Fibroblast of the conjunctiva (primary cell): Measurements from ENCODE around the gene NR6A1.
"Not testable (repeated sequence)": the region's sequence is repeated elsewhere in the genome, so short reads cannot be mapped to it uniquely, and the experiment has no call there.

Source experiments
- DNase-seq: peaks from one replicate; pipeline ENCODE4 v3.0.0-alpha.2; 2010; ENCODE audit warnings: low read depth

NR6A1 gene

DNA sequence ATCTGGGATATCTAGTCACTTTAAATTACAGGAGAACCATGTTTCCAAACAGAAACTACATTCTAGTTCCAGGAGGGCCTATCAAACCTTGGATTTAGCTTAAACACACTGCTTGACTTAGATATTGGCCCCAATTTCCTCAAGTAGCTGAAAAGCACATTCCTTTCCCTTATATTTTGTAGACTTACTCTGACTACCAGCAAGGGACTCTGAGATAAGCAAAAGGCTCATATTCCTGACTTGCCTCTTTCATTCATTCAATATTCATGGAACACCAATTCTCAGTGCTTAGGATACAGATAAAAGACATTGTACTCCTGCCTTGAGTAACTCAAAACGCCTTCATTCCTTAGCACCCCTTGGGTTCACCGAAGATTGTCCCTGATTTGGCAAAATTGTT, 11.8 kb downstream of the NR6A1 start:
- no peak for DNase-seq

DNA sequence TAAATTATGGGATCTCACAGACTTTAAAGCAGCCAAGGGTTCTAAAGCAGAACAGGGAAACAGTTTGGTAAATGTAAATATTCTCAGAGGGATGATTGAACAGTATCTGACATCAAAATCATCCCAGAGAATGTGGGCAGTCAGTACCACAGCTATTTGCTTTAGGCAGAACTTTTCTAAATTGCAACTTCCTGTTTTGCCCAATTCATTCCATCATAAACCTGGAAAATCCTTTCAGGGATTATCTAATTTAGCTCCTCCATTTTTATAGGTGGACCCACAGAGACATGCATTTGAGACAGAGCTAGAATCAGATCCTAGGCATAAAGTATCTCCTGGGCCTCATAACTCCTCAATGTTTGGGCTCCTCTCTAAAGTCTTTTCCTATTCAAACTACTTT, 12.4 kb downstream of the NR6A1 start:
- DNase-seq, result no peak

DNA sequence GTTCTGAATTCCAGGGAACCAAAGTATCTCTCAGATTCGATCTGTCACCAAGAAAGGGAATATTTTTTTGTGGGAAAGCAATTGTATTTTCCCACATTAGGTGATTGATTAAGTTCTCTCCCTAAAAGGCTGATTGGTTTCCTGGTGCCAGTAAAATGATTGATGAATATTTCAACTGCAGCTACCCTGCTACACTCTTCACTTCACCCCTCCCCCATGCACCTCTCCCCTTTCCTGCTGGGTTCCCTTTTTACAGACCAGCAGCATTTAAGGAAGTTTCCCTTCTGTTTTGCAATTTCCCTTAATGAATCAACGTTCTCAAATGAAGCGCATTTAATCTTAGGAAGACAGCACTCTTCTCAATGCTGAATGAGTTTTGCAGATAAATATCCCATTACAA, 13.1 kb downstream of the NR6A1 start:
- DNase-seq, result no peak

DNA sequence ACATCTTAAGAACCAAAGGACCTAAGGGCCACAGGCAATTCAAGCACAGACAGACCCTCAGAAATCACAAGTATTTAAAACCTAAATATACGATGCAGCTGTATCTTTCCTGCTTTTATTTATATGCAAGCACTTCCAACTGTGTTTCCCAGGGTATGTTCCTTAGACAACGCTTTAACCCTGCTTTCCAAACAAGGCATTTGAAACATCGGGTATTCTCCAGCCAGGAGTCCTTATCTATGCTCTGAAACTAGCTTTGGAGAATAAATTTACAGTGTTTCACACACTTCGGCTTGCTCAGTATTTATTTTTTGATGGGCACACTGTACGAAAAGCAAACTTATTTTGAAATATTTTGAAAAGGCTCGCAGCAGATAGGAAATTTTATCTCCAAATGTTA, 13.5 kb downstream of the NR6A1 start:
- no peak for DNase-seq

DNA sequence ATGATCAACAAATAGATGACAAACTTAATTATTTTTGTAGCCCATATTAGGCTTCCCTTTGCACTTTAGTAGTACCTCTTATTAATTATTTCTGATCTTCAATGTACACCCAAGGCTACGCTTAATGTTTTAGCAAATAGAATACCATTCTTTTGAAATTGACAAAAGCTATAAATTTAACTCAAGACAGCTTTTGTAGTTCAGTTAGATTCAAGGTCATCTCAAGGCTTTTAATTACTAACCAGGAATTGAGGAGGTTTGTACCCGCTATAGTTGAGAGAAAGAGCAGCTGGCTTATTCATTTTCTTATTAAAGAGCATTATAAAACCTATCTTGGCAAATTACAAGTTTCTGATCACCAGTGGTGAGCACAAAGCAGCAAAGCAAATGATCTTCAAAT, 15.1 kb downstream of the NR6A1 start:
- no peak for DNase-seq

DNA sequence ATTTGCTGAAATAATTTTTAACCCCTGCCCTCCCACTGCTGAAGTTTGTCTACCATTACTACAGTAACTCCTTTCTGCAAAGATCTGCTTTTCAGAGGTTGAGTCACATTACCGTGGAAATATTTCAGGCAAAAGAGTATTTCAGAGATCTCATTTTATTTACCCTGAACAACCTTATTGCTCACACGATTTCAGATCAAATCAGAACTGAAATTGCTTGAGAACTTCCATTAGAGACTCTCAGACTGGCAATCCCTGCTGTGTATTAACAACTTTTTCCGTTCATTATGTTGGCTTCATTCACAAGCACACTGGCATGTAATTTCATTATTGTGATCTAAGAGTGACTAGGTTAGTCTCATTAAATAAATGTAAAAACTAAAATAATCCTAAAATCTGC, 16.1 kb downstream of the NR6A1 start:
- no peak for DNase-seq

DNA sequence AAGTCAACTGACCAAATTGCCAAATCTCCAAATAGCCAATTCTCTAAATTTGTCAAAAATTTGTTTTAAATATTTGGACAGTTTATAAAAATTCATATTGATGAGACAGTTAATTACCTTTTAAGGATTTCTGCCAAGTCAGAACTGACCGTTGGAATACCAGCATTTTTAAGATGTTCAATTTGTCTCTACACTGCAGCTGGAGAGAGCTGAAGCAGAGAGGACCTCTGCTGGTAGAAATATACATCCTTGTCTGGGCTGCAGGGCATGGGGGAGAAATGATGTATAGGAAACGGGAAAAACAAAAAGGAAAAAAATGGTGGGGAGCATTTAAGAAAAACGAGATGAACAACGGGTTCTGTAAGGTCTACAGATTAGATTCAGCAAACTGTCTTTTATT, 16.8 kb downstream of the NR6A1 start:
- no peak for DNase-seq

DNA sequence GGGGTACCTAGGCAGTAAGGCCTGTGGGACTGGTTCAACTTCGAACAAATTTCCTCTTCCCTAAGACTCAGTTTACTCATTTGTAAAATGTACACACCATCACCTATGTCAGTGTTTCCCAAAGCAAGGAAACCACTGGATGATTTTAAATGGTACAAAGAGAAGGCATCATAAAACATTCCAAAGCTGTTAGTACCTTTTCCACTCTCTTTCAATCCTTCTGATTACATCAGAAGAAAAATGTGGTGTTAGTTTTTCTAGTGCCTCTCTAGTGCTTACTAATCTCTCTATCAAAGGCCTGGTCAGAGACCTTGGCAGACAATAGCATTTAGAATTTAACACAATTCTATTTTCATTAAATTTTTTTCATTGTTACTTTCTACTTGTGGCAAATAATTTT, 18.1 kb downstream of the NR6A1 start:
- DNase-seq, result no peak

DNA sequence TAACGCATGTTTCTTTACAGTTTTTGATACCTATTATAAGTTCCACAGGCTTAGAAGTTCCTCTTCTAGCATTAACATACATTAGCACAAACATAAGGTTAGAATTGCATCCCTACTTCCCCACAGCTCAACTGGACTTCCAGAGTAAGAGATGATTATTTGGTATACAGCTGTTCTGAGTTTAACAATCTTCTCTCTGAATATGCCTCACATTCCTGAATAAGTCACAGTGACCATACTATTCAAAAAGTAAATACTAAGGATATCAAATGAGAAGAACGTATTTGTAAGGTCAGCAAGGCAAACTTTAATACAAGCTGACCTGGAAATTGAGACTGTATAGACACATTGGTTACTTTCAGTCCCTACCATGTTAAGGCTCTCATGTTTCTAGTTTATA, 21.3 kb downstream of the NR6A1 start:
- no peak for DNase-seq

DNA sequence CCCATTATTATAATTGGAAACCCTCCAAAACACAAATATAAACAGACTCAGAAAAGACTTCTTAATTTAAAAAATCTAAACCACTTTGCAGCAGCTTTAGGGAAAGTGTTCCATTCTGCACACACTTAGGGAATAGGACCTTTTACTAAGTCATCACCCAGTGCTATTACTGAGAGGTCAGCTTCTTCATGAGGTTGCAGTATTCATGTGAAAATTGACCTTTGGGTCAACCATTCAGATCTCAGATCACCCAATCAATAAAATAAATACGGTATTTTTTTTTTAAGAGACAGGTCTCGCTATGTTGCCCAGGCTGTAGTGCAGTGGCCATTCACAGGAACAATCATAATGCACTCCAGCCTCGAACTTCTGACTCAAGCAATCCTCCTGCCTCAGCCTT, 21.8 kb downstream of the NR6A1 start:
- DNase-seq, result no peak

DNA sequence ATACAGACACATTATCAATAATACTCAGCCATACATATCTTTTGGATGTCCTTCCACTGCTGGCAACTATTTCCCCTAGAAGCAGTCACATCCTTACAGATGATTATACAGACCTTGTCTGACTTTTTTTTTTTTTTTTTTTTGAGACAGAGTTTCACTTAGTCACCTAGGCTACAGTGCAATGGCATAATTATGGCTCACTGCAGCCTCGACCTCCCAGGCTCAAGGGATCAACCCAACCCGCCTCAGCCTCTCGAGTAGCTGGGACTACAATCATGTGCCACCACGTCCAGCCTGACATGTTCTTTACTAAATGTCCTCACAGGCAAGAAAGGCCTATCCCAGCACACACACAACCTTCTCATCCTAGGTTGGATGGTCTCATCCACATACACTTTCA, 24.0 kb downstream of the NR6A1 start:
- DNase-seq, result no peak

DNA sequence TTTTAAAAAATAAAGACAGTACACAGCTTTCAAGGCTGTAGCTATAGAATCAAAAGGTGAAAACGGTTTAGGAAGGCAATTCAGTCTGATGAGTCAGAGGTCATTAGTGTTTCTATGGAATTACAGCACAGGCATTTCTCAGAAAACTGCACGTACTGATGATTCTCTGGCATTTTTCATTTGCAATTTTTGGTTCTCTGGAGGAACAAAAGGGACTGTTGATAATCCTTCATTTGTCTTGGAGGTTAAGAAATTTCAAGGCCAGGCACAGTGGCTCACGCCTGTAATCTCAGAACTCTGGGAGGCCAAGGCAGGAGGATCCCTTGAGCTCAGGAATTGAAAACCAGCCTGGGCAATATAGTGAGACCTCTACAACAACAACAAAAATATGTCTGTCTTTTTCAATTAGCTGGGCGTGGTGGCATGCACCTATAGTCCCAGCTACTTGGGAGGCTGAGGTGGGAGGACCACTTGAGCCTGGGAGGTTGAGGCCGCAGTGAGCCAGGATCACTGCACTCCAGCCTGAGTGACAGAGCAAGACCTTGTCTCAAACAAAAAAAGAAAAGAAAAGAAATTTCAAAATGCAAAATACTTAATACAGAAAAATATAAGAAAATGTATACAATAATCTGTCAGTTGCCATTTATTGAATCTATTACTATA, 27.3 kb downstream of the NR6A1 start:
- DNase-seq, result no peak

DNA sequence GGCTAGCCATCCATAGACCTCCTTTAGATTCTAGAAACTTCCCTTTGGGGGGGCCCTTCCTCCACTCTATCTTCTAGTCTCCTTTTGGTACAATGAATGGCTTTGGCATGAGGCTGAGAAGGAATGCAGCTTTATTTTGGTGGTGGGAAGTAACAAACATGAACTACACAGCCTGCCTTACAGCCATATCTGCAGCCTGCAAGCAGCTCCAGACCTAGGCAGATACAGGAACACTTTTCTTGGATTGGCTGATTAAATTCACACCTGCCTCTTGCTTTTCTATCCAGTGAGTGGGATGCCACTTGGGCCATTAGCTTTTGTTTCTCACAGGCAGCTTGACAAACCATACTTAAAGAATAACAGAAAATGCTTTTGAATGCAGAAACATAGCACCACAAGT, 28.2 kb downstream of the NR6A1 start:
- DNase-seq, result no peak

DNA sequence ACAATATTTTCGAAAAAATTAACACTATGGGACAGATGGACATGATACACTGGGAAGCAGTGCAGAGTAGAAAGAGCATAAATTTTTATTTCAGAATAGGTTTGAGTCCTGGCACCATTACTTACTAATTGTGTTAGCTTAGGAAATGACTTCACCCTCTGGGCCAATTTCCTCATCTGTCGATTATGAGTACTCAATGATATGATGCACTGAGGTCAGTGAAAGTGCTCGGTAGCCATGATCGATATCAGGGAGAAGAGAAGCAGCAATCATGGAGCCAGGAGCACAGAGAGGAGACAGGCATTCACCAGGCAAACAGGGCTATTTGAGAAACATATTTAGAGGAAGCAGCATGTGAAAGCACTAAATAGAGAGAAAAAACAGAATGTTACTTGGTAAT, 29.4 kb downstream of the NR6A1 start:
- no peak for DNase-seq

DNA sequence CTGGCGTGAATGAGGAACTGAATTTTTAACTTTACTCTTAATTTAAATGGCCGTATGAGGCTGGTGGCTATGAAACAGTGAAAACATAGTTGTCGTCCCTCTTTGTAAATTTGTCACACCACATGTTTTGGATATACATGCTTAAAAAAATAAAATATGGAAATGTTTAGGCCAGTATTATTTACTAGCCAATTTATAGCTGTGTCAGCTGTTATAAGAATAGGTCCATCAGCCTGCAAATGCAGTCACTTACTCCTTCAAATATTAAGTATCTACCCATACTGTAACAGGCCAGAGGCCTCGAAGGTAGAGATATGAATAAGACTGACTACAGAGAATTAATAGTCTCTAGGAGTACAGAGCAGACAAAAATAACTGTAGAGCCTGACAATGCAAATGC, 30.0 kb downstream of the NR6A1 start:
- DNase-seq, result no peak

DNA sequence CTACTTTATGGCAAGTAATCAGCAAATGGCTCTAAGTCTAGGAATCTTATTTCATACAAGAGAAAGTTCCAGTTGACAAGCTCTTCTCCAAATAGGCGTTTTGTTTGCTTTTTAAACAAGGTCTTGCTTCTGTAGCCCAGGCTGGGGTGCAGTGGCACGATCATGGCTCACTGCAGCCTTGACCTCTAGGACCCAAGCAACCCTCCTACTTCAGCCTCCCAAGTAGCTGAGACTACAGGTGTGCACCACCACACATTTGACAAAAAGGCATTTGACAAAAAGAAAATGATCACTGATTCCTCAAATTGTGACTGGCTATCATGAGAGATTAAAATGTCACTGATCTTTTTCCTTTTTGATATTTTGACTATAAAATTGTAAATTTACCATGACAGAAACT, 31.8 kb downstream of the NR6A1 start:
- DNase-seq, result no peak

DNA sequence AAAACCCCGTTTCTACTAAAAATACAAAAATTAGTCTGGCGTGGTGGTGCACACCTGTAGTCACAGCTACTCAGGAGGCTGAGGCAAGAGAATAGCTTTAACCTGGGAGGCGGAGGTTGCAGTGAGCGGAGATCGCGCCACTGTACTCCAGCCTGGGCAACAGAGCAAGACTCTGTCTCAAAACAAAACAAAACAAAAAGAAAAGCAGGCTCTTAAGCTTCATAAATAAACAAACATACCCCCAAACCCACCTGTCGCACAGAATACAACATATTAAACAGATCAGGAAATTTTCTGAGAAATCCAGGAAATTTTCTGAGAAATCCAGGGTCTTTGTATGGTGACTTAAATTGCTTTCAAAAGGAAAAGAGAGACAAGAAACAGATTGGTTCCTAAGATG, 33.0 kb downstream of the NR6A1 start:
- not testable (repeated sequence) for DNase-seq

DNA sequence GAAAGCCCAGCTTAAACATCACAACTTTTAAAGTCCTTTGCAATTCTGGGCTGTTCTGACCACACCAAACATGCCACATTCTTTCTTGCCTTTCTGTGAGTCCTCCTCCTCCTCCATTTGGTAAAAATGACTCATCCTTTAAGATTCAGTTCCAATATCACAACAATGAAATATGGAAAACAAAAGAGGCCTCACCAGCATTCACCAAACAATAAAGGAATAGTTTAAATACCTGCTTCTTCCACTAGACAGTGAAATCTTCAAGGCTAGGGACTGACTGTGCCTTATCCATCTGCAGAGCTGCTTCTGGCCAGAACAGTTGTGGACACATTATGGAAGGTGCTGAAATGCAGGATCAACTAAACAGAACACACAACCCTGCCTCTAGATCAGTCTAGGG, 36.0 kb downstream of the NR6A1 start:
- no peak for DNase-seq

DNA sequence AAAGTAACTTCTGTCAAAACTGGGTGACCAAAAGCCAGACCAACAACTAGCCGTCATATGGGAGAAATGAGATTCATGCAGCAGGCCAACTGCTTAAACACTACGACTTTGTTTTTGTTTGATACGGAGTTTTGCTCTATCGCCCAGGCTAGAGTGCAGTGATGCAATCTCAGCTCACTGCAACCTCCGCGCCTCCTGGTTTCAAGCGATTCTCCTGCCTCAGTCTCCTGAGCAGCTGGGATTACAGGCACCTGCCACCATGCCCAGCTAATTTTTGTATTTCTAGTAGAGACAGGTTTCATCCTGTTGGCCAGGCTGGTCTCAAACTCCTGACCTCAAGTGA, 36.4 kb downstream of the NR6A1 start:
- not testable (repeated sequence) for DNase-seq

DNA sequence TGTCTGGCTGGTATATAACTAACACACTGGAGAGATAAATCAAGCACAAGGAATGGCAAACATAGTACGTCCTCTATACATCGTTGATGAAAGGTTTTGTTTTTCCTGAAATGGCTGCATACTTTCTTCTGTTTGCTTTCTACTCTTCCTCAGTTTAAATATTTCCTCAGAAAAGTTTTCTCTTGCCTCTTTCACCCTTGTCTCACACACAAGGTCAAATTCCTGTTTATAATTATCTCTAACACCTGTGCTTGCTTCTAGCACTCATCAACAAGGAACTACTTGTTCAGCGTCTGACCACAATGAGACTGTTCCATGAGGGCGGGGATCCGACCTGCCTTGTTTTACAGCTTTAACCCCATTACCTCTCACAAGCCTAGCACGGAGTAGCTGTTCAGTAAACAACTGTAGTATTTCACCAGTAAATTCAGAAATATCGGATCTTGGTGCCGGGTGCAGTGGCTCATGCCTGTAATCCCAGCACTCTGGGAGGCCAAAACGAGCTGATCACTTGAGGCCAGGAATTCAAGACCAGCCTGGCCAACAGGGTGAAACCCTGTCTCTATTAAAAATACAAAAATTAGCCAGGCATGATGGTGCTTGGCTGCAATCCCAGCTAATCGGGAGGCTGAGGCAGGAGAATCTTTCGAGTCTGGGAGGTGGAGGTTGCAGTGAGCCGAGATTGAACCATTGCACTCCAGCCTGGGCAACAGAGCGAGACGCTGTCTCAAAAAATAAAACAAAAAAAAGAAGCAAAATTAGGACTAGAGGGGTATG, 37.0 kb downstream of the NR6A1 start:
- DNase-seq, result no peak

DNA sequence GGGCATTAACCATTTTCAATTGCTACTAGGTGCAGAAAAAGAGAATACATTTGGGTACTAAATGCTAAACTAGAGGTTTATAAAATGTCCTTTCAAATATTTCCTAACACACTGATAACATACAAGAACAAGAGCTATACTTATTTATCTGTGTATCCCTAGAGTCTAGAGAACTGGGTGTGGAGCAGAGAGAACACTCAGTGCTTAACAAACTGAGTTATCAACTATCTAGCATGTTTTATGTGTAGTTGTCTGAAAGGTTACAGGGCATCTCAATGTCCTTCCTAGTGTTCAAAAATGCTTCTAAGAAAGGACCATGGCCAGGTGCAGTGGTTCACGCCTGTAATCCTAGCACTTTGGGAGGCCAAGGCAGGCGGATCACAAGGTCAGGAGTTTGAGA, 40.3 kb downstream of the NR6A1 start:
- no peak for DNase-seq

DNA sequence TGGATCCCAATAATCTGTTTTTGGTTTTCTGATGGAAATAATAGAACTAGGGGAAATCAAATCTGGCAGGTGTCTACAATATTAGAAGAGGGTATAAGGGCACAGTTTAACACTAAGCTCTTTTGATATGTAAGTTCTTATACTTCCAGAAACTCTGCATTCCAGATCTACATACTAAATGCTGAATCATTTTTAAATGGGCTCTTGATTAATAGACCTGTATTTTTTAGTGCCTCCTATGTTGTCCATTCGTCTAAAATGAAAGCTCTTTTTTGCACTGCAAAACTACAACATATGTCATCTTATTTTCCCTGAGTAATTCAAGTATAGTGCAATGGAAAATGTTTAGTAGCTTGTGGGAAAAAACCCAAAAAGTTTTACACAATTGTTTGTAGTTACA, 44.2 kb downstream of the NR6A1 start:
- no peak for DNase-seq

DNA sequence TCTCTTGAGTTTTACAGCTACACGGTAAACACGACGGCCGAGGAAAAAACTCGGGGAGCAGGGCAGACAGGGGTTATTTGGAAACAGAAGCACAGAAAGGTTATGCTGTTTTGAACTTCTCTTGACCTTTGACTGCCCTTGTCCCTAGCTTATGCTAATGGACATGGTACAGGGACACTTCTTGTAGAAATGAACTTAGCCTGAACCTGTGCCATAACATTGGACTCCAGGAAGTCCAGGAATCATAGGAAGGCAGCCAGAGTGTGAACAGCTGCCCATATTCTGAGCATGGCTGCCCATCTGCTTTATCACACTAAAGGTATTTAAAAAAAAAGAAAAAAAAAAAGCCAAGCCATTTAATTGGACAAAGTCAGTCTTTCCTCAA, 46.1 kb downstream of the NR6A1 start:
- DNase-seq, result no peak

DNA sequence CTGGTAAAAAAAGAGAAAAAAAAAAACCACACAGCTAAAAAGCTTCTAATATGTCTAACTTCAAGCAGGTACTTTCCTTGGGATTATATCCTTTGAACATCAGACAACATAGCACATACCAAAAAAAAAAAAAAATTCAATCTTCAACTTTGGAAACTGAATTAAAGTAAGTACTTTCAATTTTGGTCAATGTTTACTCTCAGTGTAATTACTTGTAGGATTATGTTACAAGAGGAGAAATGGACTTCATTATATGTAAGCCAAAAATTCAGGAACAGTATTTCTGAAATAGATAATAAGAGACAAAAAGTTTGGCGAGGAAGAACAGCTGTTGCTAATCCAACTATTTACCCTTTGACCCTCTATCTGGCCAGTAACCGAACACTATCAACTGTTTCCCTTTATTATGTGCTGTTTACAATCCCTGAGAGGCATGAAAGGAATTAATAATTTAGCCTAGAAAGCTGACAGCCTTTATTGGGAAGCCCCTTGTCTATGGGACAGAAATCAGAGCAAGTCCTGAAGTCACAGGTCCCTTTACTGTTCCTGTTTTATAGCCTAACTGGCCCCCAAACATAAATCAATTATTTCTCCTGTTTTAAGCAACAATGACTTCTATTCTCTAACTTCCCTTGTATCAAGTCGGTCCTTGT, 46.6 kb downstream of the NR6A1 start:
- no peak for DNase-seq
